Sigmoid colon (tissue), 4 donors: ENCODE data around the gene CLEC4G.

Experiments used
- EP300 ChIP-seq, 4 donors: sonication (generic); formaldehyde crosslinking; IDR thresholded peaks; one replicate each; pipeline ENCODE4 v1.6.1; 2017; ENCODE audit warnings: antibody characterized with exemption in 4 of 4
- POLR2AphosphoS5 ChIP-seq, 4 donors: sonication (generic); formaldehyde crosslinking; IDR thresholded peaks; one replicate each; pipeline ENCODE4 v1.6.1; 2017; ENCODE audit warnings: antibody characterized with exemption in 4 of 4
- TF ChIP-seq, protein P1 (sequence below), 4 experiments: fragments of 450-650 bp in 3 of 4; fragments of 200-600 bp in 1 of 4; IDR thresholded peaks; one replicate each; pipeline ENCODE4 v1.5.1; 2016 to 2019; ENCODE audit warnings: antibody characterized with exemption in 4 of 4, mild to moderate bottlenecking in 3 of 4, moderate library complexity in 2 of 4

DNA sequence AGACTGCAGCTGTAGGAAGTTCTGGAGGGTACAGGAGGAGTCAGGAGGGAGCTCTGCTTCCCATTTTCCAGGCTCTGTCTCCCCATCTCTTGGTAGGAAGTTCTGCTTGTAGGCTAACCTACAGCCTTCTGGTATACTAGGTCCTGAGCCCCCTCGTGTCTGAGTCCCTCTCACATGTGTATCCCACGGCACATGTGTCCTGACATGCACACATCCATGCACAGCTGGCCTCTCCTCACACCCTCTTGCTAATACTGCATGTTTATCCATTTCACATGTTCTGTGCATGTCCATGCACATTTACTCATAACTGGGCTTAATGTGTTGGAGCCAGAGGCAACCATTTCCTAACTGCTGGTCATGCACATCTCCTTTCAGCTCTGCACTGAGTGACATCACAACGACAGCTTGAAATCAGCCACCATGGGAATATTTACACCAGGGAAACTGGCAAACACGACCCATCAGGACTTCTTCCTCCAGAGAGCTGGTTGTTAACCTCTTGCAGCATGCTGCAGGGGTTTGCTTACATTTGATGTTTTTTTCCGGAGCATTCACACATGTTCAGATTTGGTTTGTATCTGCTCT lies 12.4 kb upstream of the CLEC4G start:
- TF ChIP-seq, protein P1, sequence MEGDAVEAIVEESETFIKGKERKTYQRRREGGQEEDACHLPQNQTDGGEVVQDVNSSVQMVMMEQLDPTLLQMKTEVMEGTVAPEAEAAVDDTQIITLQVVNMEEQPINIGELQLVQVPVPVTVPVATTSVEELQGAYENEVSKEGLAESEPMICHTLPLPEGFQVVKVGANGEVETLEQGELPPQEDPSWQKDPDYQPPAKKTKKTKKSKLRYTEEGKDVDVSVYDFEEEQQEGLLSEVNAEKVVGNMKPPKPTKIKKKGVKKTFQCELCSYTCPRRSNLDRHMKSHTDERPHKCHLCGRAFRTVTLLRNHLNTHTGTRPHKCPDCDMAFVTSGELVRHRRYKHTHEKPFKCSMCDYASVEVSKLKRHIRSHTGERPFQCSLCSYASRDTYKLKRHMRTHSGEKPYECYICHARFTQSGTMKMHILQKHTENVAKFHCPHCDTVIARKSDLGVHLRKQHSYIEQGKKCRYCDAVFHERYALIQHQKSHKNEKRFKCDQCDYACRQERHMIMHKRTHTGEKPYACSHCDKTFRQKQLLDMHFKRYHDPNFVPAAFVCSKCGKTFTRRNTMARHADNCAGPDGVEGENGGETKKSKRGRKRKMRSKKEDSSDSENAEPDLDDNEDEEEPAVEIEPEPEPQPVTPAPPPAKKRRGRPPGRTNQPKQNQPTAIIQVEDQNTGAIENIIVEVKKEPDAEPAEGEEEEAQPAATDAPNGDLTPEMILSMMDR (IDR thresholded peaks at IDR 0.05), result no peak
- TF ChIP-seq POLR2AphosphoS5 (IDR thresholded peaks at IDR 0.05) (no peak), EP300 (IDR thresholded peaks at IDR 0.05) (no peak)
